ENCODE results near the gene GCNT4.
"Not testable (repeated sequence)": the region's sequence is repeated elsewhere in the genome, so short reads cannot be mapped to it uniquely, and the experiment has no call there.

The GCNT4 gene, protein sequence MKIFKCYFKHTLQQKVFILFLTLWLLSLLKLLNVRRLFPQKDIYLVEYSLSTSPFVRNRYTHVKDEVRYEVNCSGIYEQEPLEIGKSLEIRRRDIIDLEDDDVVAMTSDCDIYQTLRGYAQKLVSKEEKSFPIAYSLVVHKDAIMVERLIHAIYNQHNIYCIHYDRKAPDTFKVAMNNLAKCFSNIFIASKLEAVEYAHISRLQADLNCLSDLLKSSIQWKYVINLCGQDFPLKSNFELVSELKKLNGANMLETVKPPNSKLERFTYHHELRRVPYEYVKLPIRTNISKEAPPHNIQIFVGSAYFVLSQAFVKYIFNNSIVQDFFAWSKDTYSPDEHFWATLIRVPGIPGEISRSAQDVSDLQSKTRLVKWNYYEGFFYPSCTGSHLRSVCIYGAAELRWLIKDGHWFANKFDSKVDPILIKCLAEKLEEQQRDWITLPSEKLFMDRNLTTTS

DNA sequence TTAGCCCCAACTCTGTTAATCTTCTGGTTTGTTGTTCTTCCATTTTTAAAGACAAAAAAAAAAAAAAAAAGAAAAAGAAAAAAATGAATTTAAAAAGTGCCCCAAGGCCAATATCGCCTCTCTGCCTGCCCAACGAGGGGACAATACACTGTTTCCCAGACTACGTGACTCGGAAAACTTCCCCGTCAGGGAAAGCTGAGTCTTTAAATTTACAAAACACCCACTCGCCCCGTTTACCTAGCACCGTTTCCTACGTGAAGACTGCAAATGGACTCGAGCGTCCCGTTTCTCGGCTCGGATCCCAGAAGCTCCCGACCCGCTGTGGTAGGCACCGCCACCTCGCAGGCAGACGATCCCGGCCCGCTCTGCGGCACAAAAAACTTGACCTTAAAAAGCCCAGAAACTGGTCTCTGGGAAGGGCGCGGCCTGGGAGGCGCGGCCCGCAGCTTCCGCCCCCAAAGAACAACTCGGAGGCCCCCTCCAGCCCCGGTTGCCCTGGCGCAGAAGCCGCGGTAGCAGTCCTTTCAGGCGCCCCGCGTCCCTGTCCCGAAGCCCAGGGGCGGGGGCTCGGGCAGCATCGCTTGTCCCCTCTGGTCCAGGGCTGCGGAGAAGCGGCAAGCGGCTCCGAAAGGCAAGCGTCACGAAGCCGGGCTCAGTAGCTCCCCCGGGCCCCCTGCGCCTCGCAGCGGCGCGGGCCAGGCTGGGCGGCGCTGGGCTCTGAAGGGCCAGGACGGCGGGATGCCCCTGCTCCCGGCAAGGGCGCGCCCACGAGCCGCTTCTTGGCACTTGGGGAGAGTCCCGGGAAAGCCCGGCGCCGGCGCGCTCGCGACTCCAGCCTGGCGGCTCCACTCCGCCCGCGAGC, at the start of gene GCNT4:
Gene GCNT4 (minus strand): TSS at position 367 of the 862 bp plus-strand sequence. CDS start 22,521 bp downstream, outside the sequence.
- no peak for DNase-seq (ENCODE audit: low read depth, low spot score)
- peak within 1 kb of the TSS; percentile 84 for H3K27ac ChIP-seq

DNA sequence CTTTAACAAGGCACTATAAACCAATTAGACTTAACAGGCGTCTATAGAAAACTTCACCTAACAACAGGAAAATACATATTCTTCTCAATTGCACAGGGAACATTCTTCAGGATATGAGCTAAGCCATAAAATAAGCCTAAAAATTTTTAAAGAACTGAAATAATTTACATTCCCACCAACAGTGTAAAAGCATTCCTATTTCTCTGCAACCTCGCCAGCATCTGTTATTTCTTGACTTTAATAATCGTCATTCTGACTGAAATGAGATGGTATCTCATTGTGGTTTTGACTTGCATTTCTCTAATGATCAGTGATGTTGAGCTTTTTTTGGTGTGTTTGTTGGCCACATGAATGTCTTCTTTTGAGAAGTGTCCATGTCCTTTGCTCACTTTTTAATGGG, 43.6 kb upstream of the GCNT4 start:
- DNase-seq (ENCODE audit: low read depth, low spot score), result not testable (repeated sequence)
- H3K27ac ChIP-seq, result peak overlapping the region; percentile 74

DNA sequence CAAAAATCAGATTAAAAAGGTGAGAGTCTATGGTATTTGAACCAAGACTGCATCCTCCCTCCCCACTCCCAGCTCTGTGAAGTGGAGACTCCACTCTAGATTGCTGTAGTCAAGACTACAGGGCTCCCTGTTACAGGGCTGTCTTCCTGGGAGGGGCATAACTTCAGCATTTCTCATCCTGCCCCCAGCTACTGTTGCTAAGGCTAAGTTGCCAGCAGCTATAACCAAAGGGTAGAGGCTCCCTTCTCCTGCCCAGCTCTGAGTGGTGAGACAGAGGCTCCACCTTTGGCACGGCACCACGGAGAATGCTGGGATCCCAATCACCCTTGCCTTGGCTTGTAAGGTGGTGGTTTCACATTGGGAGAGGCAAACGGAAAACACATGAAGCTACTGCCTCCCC, 39.2 kb upstream of the GCNT4 start:
- H3K27ac ChIP-seq, result peak overlapping the region; percentile 71
- DNase-seq (ENCODE audit: low read depth, low spot score), result peak; percentile 58

DNA sequence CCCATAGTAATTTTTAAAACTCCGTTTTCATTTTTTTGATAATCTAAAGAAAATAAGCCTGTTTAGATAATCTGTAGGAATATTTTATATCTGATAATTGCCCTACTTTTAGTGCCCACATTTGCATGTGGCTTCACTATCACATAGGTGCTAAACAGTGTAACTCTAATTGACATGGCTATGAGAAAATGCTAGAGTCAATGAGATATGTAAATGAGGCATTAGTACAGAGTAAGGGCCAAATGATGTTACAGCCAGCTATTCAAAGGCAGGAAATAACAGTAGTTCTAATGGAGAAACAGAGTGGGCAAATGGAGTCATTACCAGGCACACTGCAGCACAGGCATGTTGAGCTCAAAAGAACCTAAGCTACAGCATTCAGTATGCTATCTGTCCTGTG, 37.3 kb upstream of the GCNT4 start:
- DNase-seq (ENCODE audit: low read depth, low spot score), result no peak

DNA sequence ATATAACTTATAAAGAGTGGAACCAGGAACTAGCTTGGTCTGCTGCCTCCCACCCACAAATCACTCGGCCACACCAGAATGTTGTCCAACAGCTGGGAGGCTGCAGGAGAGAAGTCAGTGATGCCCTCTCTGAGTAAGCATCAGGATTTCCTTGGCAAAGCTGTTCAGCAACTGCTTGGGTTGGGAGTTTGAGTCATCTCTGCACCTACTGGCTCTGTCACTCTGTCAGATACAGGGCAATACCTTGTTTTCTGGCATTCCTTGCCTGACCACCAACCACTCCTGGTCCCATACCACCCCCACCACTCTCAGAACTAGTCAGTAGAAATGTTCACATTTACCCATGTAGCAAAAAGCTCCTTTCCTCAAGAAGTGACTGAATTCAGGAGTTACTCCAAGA, 36.8 kb upstream of the GCNT4 start:
- DNase-seq (ENCODE audit: low read depth, low spot score), result peak; percentile 60

More for the DNA sequence above, 37.3 kb upstream of the GCNT4 start:
- peak overlapping the region; percentile 31 for H3K27ac ChIP-seq

DNA sequence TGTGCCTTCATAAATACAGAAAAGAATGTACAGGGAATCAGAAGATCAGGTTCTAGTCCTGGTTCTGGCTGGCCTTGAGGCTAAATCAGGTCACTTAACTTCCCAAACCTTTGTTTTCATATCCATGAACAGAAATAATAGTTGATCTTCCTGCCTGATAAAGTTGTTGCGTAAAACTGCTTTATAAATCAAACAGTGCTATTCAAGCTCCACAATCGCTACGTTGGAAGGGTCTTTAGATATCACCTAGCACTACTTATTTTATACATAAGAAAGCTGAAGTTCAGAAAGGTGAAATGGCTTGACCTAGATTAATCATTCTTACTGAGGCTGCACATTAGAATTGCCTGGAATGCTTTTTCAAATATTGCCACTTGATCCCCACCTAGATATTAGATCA, 36.3 kb upstream of the GCNT4 start:
- no peak for DNase-seq (ENCODE audit: low read depth, low spot score)
- H3K27ac ChIP-seq, result peak overlapping the region; percentile 31

More for the DNA sequence above, 36.8 kb upstream of the GCNT4 start:
- peak overlapping the region; percentile 31 for H3K27ac ChIP-seq

DNA sequence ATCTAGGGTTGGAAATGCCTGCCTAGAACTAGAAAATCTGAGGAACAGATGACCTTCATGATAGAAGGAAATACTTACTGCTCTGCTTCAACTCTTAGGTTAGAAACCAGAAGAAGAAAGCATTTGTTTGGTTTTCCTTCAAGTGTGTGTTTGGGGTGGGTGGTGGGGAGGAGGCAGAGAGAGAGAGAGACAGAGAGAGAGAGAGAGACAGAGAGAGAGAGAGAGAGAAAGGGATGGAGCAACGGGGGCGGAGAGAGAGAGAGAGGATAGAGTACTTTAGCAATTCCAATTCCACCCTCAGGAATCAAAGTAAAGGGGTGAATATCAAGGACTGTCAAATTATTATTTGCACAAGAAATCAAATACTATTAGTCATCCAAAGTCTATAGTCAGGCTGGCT, 29.2 kb upstream of the GCNT4 start:
- no peak overlapping the region for H3K27ac ChIP-seq
- no peak for DNase-seq (ENCODE audit: low read depth, low spot score)

DNA sequence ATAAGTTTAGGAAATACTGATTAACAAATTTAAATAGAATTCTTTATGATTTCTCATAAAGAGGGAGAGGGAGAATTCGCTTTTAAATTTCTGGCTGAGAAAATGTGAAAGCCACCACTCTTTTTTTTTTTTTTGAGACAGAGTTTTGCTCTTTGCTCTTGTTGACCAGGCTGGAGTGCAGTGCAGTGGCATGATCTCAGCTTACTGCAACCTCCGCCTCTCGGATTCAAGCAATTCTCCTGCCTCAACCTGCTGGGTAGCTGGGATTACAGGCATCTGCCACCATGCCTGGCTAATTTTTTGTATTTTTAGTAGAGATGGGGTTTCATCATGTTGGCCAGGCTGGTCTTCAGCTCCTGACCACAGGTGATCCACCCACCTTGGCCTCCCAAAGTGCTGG, 27.0 kb upstream of the GCNT4 start:
- DNase-seq (ENCODE audit: low read depth, low spot score); H3K27ac ChIP-seq: not testable (repeated sequence)

DNA sequence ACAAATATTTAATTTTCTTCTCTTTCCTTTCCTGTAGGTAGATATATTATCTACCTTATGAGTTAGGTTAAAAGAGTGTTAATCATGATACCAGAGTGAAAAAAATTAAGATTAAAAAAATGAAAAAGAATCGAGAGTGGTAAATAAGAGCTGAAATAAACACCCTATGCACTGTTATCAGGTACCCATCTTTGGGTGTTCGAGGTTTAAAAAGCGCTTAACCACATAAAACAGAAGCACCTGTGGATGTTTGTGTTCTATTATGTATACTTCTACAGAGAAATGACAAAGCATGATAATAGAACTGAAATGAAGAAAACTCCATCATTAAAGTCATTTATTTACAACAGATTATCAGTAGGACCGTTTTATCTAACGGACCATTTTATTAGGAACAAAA, 25.7 kb upstream of the GCNT4 start:
- no peak for DNase-seq (ENCODE audit: low read depth, low spot score)

DNA sequence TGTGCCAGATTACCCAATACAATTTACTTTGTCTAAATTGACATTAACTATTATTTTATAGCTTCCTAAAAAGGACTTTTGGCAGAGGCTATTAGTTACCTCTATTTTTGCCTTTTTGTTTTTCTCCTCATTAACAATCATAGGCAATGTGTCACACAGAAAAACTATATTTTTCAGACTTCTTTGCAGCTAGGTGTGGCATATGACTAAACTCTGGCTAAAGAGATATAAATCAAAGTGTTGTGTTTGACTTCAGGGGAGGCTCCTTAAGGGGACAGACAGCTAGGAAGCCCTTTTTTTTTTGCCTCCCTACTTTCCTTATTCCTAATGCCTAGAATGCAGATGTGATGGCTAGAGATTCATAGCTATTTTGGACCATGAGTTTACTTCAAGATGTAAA, 19.7 kb upstream of the GCNT4 start:
- H3K27ac ChIP-seq, result no peak overlapping the region
- DNase-seq (ENCODE audit: low read depth, low spot score), result no peak

More for the DNA sequence above, 25.7 kb upstream of the GCNT4 start:
- no peak overlapping the region for H3K27ac ChIP-seq

DNA sequence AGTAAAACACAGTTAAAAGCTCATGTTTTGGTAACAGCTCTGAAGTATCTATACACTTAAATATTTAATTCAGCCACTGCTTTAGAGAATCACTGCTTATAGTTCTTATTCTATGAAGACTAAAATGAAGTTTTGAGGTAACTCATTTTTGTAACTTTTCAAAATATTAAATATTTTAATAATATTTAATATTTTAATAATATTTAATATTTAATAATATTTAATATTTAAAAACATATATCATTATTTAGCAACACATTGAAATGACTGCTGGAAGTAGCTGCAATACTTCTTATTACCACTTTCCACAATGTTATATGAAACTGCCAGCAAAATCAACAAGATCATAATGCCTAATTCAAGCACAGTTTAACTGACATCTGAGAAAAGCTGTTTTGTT, 18.7 kb upstream of the GCNT4 start:
- no peak overlapping the region for H3K27ac ChIP-seq
- DNase-seq (ENCODE audit: low read depth, low spot score), result no peak

DNA sequence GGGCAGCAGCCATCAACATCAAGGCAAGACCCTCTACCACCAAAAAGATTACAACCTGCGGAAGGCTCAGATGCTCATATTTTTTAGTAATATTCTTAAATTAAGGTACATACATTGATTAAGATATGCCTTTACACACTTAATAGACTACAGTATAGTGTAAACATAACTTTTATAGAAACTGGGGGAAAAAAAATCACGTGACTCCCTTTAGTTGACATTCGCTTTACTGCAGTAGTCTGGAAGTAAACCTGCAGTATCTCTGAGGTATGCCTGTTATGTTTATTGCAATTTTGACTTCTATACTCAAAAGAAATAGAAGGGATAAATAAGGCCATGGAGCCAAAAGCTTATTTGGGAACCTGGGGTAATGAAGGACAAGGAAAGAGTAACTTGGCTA, 15.1 kb upstream of the GCNT4 start:
- DNase-seq (ENCODE audit: low read depth, low spot score), result no peak

DNA sequence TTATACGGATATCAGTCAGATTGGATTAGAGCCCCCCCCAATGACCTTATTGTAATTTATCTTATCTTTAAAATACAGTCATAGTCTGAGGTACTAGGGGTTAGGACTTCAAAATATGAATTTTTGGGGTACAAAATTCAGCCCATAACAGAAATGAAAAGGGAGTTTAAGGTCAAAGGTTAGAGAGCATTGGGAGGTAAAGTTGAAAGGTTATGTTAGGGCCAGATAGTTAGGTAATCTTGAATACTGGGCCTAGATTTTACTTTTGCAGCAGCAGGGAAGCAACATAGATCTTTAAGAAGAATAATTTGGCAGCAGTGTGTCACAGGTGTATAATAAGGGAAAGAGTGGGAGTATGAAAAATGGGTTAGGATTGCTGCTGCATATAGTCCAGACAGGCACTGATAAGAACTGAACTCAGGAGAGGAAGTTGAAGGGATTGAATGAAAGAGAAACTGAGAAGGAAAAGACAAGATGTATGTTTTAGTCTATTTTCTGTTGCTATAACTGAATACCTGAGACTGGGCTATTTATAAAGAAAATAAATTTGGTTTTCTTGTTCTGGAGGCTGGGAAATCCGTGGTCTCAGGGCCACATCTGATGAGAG, 10.7 kb upstream of the GCNT4 start:
- no peak for DNase-seq (ENCODE audit: low read depth, low spot score)
- H3K27ac ChIP-seq, result no peak overlapping the region

More for the DNA sequence above, 15.1 kb upstream of the GCNT4 start:
- H3K27ac ChIP-seq, result no peak overlapping the region

DNA sequence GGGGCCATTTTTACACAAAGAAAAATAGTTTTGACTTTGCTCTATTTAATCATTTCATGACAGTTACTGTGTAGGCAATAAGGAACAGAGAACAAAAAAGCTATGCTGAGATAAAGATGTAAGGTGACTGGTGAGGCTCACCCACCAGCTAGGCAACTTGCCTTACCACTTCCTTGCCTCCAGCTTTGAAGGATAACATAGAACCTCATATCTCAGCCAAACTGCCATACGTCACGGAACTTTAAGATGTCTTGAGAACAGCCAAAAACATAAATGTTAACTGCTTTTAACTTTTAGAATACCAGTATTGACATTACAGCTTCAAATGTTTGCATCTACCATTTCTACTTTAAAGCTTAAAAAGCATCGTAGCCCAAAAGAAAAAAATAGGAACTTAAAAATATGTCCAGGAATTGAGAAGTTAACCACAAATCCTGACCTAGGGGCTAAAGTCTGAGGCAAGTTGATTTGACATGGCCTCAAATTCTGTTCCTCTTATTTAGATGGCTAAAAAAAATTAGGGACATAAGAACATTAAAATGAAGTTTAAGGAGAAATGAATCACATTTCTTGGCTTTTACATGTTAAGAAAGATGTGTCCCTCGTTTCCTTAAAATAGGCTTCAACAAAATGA, 7.7 kb upstream of the GCNT4 start:
- DNase-seq (ENCODE audit: low read depth, low spot score), result no peak

DNA sequence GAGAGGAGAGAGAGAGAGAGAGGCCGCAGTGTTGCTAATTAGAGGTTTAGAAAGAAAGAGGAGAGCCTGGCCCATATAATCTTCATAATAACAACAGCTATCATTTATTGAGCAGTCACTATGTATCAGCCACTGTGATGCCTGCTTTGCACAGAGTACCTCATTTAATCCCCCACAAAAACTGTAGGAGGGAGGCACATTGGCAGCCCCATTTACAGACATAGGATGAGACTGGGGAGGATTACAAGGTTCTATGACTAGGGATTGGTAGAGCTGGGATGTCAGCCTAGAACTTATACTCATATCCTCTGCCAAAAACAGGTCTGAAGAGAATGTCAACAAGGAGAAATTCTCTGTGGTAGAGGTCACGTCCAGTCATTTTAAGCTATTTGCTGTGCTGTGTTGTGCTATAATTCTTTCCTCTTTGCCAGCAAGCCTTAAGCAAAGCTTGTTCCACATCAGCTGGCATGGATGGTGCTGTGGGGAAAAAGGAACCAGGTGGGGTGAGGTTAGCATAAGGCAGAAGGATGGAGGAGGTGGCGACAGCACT, 6.7 kb upstream of the GCNT4 start:
- H3K27ac ChIP-seq, result no peak overlapping the region
- no peak for DNase-seq (ENCODE audit: low read depth, low spot score)

More for the DNA sequence above, 7.7 kb upstream of the GCNT4 start:
- H3K27ac ChIP-seq, result no peak overlapping the region

DNA sequence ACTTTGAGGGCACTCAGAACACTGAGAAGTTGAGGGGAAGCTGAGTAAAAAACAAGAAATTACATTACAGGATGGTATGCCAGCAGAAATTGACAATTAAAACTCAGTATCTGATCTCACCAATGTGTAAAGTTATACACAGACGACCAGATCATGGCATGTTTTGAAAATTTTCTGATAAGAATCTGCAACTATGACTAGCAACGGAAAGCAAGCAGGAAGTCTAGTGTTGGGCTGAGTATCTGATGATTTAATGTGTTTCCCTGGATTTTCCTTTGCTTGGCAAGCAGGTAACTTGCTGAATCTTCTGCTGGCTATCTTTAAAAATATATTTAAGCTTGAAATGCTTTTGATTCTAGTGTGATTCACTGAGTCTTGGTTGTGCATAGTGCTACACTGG, 5.2 kb upstream of the GCNT4 start:
- DNase-seq (ENCODE audit: low read depth, low spot score), result no peak
- no peak overlapping the region for H3K27ac ChIP-seq

DNA sequence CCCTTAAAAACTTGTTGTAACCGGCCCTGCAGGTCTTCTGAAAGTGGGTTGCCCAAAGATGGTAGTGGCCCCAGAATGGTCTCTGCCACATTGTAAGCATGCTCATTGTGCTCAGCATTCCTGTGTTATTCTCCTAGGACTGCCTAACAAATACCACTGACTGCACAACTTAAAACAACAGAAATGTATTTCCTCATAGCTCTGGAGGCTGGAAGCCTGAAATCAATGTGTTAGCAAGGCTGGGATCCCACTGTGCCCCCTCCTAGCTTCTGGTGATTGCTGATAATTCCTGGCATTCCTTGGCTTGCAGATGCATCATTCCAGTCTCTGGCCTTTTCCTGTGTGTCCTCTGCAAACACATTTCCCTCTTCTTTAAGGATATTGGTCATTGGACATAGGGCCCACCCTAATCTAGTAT, 3.4 kb upstream of the GCNT4 start:
- DNase-seq (ENCODE audit: low read depth, low spot score), result no peak

DNA sequence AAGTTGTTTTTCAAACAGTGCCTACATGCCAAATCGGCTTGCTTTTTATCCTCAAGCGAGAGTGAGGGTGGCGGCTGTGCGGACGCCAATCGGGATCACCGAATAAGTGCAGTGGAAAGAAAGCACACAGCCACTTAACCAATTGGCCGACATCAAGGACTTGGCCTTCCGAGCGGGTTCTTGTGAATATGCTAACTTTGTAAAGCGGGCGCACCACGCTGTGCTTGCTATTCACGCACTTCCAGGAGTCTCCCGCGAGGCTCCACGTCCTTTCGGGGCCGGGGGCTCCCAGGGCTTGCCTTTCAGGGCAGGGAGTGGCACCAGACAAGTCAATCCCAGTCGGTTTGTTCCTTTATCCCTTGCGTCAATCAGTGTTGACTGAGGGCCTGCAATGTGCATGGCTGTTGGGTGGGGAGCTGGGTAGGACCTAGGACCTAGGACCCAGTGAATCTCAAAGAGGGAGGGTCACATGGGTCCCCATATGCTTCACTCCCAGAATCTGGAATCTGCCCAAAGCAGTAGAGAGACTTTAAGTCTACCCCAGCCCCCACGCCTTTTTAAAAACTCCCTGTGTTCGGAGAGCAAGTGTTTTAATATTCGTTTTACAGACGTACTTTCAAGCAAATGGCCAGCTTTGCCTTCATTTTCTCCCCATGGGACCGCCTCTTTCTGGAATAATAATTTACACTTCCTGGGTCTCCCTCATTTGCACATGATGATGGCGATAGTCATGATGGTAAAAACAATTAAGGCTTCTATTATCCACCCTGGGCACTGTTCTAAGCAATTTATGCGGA, 2.0 kb upstream of the GCNT4 start:
- peak overlapping the region; percentile 84 for H3K27ac ChIP-seq
- DNase-seq (ENCODE audit: low read depth, low spot score), result no peak

More for the DNA sequence above, 3.4 kb upstream of the GCNT4 start:
- no peak overlapping the region for H3K27ac ChIP-seq

Measured in epithelial cell of prostate (primary cell).